ENCODE data around the gene LDLRAD3.

The LDLRAD3 gene

DNA sequence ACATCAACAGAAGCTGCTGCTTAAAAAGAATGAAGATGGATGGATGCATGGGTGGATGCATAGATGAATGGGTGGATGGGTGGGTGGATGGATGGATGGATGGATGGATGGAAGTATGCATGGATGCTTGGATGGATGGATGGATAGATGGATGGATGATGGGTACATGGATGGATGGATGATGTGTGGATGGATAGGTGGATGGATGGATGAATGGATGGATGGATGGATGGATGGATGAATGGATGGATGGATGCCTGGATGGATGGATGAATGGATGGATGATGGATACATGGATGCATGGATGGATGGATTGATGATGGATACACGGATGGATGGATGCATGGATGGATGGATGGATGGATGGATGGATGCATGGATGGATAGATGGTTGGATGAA is 110.8 kb downstream of the LDLRAD3 start:
- DNase-seq: no peak

- DNase-seq: peak; percentile 25
Measured at GRCh38 chr11:36056160-36056751, 112.4 kb downstream of the LDLRAD3 start.

- DNase-seq: no peak
Measured at GRCh38 chr11:36057379-36058042, 113.6 kb downstream of the LDLRAD3 start.

GRCh38 chr11:36059660-36060059 is 115.8 kb downstream of the LDLRAD3 start:
- no peak for DNase-seq

- peak; percentile 72 for DNase-seq
Measured at GRCh38 chr11:36060926-36061325, 117.1 kb downstream of the LDLRAD3 start.

- DNase-seq: no peak
Measured at GRCh38 chr11:36061471-36061870, 117.6 kb downstream of the LDLRAD3 start.

DNA sequence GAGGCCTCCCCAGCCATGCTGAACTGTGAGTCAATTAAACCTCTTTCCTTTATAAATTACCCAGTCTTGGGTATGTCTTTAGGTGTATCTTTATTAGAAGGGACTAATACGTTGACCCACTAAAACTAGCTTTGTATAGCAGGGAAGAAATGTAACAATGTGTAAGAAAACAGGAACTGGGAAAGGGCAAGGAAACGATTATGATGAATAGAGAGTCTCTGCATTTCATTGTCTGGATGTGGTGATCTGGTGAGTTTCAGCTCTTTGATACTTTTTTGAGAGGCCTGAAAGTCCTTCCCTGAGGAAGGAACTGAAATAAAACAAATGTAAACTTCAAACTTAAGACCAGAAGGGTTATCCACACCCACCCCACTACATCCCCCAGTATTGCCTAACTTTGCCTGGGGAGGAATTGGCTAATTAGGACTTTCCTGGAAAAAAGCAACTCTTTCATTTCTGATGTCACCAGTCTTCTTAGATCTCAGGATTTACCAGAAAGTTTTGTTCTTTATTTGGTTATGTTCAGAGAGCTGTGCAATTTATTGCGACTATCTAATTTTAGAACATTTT is 119.0 kb downstream of the LDLRAD3 start:
- peak; percentile 79 for DNase-seq

DNA sequence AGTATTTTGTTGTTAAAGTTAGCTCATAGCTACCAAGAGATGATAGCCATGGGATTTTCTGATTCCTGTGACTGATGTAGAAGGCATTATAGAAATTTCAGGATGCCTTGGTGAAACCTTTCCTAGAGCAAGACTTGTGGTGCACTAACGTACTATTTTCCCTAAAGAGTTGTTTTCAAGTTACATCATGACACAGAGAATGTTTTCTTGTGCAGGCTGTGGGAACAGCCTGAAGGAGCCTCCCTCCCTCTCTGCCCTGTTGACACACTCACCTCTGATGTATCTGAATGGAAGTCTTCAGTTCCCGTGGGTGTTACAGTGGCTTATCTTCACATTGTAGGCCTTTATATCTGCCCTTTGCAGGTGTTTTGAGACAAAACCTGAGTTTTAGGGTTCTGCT is 121.6 kb downstream of the LDLRAD3 start:
- DNase-seq: no peak

GRCh38 chr11:36066891-36067290 is 123.0 kb downstream of the LDLRAD3 start:
- DNase-seq: no peak

- DNase-seq: no peak
Measured at GRCh38 chr11:36069576-36070212, 125.8 kb downstream of the LDLRAD3 start.

- DNase-seq: peak; percentile 17
Measured at GRCh38 chr11:36070213-36070953, 126.5 kb downstream of the LDLRAD3 start.

- DNase-seq: no peak
Measured at GRCh38 chr11:36070954-36071330, 127.1 kb downstream of the LDLRAD3 start.

DNA sequence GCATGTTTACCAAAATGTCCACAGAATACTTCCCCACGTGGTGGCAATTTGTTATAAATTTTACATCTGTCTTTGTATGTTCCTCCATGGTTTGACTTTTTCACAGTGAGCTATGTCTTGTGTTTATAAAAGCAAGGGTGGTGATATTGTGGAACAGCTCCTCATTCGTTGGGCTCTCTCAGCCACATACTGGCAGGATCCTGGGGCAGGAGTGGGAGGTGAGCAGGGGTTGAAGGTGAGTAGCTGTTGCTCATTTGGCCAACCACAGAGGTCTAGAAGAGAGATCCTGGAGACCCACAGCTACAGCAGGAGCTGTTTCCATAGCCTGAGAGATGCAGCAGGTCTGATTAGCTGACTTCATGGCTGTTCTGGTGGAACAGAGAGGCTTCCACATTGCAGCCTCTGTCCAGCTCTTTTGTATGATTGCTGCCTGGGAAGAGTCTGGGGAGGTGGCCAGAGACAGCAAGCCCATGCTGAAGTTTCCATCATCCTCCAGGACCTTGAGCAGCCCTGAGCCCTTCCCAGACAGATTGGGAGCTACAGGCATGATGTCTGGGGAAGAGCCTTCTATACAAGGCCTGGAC is 128.1 kb downstream of the LDLRAD3 start:
- DNase-seq: no peak

DNA sequence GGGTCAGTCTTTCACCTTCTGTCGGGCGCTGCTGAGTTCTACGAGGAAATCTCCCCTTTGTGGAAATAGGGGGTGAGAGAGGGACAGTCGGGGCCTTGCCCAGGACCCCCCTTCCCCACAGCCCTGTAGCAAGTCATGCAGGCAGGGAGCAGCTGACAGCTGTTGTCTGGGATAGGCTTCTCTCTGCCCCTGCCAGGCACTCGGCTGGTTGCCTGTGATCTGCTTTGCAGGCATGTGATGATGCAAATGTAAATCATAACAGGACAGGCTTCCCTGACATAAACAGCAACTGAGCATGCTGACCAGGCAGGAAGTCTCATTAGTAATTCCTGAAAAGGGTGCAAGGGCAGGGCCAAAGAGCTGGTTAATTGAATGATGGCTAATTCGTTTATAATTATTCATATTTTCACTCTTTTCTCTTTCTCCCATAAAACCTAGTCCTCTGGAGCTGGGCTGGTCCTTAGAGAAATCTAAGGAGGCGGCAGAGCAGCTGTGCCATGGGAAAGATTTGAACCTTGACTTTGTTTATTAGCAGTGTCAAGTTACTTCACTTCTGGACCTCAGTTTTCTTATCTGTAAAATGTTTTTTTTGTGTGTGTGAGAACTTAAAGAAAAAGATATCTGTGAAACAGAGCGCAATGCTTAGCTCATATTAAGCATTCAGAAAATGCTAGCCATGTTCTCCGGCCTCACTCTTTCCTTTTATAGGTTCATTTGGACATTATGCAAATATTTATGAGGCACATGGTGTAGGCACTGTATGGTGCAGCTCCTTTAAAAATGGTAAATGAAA is 129.7 kb downstream of the LDLRAD3 start:
- no peak for DNase-seq

DNA sequence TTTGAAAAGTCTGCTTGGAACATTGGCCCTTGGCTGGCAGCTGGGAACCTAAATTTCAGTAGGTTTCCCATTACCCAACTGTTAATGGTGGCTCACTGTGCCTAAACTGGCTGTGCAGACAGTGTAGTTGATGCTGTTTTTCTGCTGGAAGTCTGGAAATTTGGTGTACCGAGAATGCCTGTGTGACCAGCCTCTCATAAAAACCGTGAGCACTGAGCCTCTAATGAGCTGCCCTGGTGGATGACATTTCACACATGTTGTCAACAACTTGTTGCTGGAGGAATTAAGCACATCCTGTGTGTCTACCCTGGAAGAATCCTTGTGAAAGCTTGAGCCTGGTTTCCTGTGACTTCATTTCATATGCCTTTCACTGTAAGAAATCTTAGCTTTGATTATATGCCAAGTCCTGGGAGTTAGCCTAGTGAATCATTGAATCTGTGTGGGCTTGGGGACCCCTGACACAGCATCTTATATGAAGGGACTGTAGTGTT is 131.1 kb downstream of the LDLRAD3 start:
- DNase-seq: no peak

GRCh38 chr11:36077368-36077767 is 133.5 kb downstream of the LDLRAD3 start:
- no peak for DNase-seq

DNA sequence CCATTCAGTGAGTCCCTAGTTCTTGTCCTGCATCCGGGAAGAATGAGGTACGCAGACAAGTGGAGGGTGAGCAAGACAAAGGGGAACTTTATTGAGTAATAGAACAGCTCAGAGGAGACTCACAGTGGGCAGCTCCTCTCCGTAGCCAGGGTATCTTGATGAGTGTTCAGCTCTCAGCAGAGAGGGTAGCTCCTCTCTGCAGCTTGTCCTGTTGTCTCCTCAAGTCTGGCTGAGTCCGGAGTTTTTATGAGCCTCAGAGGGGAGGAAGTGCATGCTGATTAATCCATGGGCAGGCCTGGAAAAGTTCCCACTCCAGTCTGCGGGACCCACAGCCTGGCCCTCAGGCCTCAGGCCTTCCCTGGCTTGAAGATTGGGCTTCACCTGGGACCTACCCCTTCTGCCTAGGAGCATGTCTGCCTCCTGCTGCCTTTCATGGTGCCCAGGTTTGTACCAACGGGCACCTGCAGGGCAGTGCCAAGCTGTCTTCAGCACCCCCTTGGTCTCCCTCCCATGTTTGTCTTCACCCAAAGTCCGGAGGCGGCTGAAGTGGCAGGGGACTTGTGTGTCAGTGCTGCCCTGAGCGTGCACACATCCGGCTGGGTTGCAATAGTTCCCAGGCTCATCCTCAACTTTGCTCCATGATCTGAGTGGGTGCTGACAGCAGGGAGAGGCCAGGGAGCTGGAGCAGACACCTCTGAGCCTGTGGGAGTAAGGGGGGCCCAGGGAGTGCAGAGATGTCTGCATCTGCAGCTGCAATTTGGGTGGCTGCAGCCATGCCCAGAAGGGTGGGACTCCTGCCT is 134.2 kb downstream of the LDLRAD3 start:
- DNase-seq: no peak

- DNase-seq: no peak
Measured at GRCh38 chr11:36078686-36079055, 134.8 kb downstream of the LDLRAD3 start.

GRCh38 chr11:36079878-36080675 is 136.2 kb downstream of the LDLRAD3 start:
- no peak for DNase-seq

GRCh38 chr11:36081274-36081945 is 137.5 kb downstream of the LDLRAD3 start:
- DNase-seq: no peak

Data from MV-4-11 (cell line).